Measurements from ENCODE around the gene PIAS4. TPM values are rescaled to one million over a fixed set of nuclear protein-coding genes. Genes with fewer than 3 reads are reported as not detected.
"Not testable (repeated sequence)": the region's sequence is repeated elsewhere in the genome, so short reads cannot be mapped to it uniquely, and the experiment has no call there.

The PIAS4 gene, protein sequence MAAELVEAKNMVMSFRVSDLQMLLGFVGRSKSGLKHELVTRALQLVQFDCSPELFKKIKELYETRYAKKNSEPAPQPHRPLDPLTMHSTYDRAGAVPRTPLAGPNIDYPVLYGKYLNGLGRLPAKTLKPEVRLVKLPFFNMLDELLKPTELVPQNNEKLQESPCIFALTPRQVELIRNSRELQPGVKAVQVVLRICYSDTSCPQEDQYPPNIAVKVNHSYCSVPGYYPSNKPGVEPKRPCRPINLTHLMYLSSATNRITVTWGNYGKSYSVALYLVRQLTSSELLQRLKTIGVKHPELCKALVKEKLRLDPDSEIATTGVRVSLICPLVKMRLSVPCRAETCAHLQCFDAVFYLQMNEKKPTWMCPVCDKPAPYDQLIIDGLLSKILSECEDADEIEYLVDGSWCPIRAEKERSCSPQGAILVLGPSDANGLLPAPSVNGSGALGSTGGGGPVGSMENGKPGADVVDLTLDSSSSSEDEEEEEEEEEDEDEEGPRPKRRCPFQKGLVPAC
- 10 to 100 TPM; 34.2 to 35.6 TPM for total RNA-seq

GRCh38 chr19:4007021-4007835 lies at the start of gene PIAS4:
PIAS4 (plus strand) TSS chr19:4007736; CDS start chr19:4007761, 25 bp downstream.
- CTCF ChIA-PET: interaction anchor here (1.2 to 3.9 kb wide), 6 partner anchors 12 to 201 kb away, joined by 3 to 29 read pairs (median 6); partner anchors contain the start of gene EEF2
- Mint-ChIP-seq H3K4me1 (ENCODE audit: low read depth) (peaks cover 18% of the 10 kb centered on the region), H3K27ac (peak within 1 kb of the TSS; percentile 82)

DNA sequence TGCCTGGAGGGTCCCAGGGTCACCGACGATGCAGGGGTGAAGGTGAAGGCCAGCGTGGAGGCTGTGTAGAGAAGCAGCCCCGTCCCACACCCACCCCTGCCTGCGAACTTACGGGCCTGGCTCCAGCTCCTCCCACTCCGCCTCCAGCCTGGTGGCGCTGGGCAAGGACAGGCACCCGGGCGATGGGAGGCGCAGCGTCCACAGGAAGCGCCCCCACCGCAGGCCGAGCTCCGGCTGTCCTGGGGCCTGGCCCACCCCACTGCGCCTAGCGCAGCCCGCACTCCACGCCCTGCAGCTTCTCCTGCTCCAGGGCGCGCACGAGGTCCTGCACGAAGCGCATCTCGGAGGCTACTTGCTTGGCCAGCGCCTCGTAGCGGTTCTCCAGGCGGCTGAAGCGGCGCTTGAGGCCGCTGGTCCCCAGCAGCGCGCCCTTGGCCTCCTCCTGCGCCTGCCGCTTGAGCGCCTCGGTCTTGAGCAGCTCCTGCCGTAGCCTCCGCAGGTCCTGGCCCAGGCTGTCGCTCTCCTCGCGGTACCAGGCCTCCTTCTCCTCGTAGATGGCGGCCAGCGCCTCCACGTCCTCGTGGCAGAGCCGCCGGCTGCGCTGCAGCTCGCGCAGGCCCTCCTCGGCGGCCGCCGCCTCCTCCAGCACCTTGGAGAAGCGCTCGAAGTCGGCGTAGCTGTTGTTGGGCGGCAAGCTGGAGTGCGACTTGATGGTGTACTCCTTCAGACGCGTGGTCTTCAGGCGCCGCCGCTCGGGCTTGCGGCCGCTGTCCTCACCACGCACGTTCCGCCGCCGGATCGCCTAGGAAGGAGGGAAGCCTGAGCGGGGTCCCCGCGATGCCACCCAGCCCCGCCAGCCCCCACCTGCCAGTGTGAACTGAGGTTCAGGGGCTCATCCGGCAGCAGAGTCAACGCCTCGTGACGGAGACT lies 48.4 kb upstream of the PIAS4 start:
- Mint-ChIP-seq H3K36me3 (ENCODE audit: low read depth) (peaks cover 13% of the 10 kb centered on the region), H3K4me3 (no peak overlapping the region), H3K27ac (no peak overlapping the region), H3K27me3 (ENCODE audit: low read depth) (no peaks in the 10 kb centered on the region), H3K9me3 (ENCODE audit: insufficient read depth) (no peaks in the 10 kb centered on the region), H3K4me1 (ENCODE audit: low read depth) (no peaks in the 10 kb centered on the region)
- ChIA-PET POLR2A (no interaction called here), CTCF (no interaction called here)
- no peak for DNase-seq
- ATAC-seq: no peak

More at GRCh38 chr19:4007021-4007835, at the start of gene PIAS4:
- POLR2A ChIA-PET: interaction anchor here (0.6 to 2.7 kb wide), 8 partner anchors 17 to 162 kb away, joined by 3 to 17 read pairs (median 3); partner anchors contain the start of gene EEF2
- no peaks in the 10 kb centered on the region for H3K27me3 Mint-ChIP-seq (ENCODE audit: low read depth)
- H3K36me3 Mint-ChIP-seq (ENCODE audit: low read depth): peaks cover 2% of the 10 kb centered on the region
- ATAC-seq (peak; percentile 93), DNase-seq (peak; percentile 96)
- H3K9me3 Mint-ChIP-seq (ENCODE audit: insufficient read depth): no peaks in the 10 kb centered on the region
- H3K4me3 Mint-ChIP-seq: peak within 1 kb of the TSS; percentile 83

DNA sequence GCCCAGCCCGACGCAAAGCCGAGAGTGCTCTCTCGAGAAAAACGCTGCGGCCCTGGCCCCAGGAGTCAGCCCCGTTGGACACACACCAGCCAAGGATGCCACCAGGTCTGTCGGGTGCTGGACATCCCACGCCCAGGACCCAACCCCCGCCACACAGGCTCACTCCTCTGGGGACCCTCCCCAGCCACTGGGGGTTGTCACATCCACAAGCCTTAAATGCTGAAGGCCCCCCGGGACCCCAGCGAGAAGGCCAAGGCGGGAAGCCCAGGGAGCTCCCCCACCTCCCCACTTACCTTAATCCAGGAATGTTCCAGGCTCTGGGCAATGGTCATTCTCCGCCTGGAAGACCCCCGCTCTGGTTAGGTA lies 47.8 kb upstream of the PIAS4 start:
- ChIA-PET CTCF (no interaction called here), POLR2A (no interaction called here)
- DNase-seq (no peak), ATAC-seq (no peak)
- H3K36me3 Mint-ChIP-seq (ENCODE audit: low read depth): peaks cover 16% of the 10 kb centered on the region
- H3K9me3 Mint-ChIP-seq (ENCODE audit: insufficient read depth): no peaks in the 10 kb centered on the region
- no peak overlapping the region for H3K4me3 Mint-ChIP-seq
- no peaks in the 10 kb centered on the region for H3K27me3 Mint-ChIP-seq (ENCODE audit: low read depth)
- no peak overlapping the region for H3K27ac Mint-ChIP-seq
- no peaks in the 10 kb centered on the region for H3K4me1 Mint-ChIP-seq (ENCODE audit: low read depth)

GRCh38 chr19:3961007-3961406 lies 46.5 kb upstream of the PIAS4 start:
- no peak overlapping the region for H3K27ac Mint-ChIP-seq
- H3K27me3 Mint-ChIP-seq (ENCODE audit: low read depth): no peaks in the 10 kb centered on the region
- H3K36me3 Mint-ChIP-seq (ENCODE audit: low read depth): peaks cover 21% of the 10 kb centered on the region
- CTCF ChIA-PET: no interaction called here
- no peaks in the 10 kb centered on the region for H3K4me1 Mint-ChIP-seq (ENCODE audit: low read depth)
- no peaks in the 10 kb centered on the region for H3K9me3 Mint-ChIP-seq (ENCODE audit: insufficient read depth)
- no peak for ATAC-seq
- no peak overlapping the region for H3K4me3 Mint-ChIP-seq
- POLR2A ChIA-PET: no interaction called here
- no peak for DNase-seq

DNA sequence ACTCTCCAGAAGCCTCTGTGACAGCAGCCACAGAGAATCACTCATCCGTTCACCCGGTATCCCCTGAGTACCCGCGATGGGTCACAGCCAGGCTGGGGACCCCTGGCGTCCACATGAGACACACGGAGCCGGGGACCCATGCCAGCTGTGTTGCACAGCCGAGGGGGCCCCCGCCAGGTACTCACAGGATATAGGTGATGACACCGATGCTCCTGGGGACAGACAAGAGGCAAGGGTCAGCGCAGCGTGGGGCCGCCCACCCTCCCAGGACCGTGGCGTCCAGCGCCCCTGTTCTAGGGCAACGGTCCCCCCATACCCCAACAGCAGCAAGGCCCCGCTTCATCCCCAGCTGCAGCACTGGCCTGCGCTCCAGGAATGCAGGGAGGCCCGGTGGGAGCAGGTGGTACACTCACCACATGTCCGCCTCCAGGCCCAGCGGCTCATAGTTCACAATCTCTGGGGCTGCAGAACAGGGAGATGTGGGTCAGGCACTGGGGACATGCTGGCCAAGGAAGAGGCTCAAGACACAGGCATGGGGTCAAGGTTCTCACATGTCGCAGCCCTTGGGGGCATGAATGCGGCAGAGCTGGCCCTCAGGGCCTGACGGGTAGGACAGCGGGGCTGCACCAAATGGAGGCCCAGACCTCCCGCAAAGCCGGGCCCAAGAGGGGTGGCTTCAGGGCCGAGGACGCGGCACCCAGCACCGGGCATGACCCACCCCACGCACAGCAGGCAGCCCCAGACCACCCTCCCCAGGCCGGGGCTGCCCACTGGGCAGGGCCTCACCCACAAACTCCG lies 43.9 kb upstream of the PIAS4 start:
- peaks cover 26% of the 10 kb centered on the region for H3K36me3 Mint-ChIP-seq (ENCODE audit: low read depth)
- no peak overlapping the region for H3K27ac Mint-ChIP-seq
- ChIA-PET CTCF (no interaction called here), POLR2A (interaction anchor here (0.6 to 1.1 kb wide), 2 partner anchors 10 to 21 kb away, joined by 3 read pairs; no protein-coding TSS in a partner anchor)
- peaks cover 10% of the 10 kb centered on the region for H3K4me1 Mint-ChIP-seq (ENCODE audit: low read depth)
- no peaks in the 10 kb centered on the region for H3K27me3 Mint-ChIP-seq (ENCODE audit: low read depth)
- no peak overlapping the region for H3K4me3 Mint-ChIP-seq
- no peaks in the 10 kb centered on the region for H3K9me3 Mint-ChIP-seq (ENCODE audit: insufficient read depth)
- DNase-seq (no peak), ATAC-seq (no peak)

- Mint-ChIP-seq H3K4me3 (no peak overlapping the region), H3K27me3 (ENCODE audit: low read depth) (no peaks in the 10 kb centered on the region), H3K9me3 (ENCODE audit: insufficient read depth) (no peaks in the 10 kb centered on the region), H3K4me1 (ENCODE audit: low read depth) (peaks cover 17% of the 10 kb centered on the region), H3K27ac (no peak overlapping the region), H3K36me3 (ENCODE audit: low read depth) (peaks cover 32% of the 10 kb centered on the region)
- POLR2A ChIA-PET: no interaction called here
- ATAC-seq: no peak
- CTCF ChIA-PET: interaction anchor here (0.6 to 1.2 kb wide), 2 partner anchors 23 to 213 kb away, joined by 3 read pairs; no protein-coding TSS in a partner anchor
- no peak for DNase-seq
Observed at GRCh38 chr19:3964256-3965194, 43.0 kb upstream of the PIAS4 start.

- Mint-ChIP-seq H3K27me3 (ENCODE audit: low read depth) (no peaks in the 10 kb centered on the region), H3K4me1 (ENCODE audit: low read depth) (peaks cover 33% of the 10 kb centered on the region), H3K36me3 (ENCODE audit: low read depth) (peaks cover 31% of the 10 kb centered on the region), H3K9me3 (ENCODE audit: insufficient read depth) (no peaks in the 10 kb centered on the region), H3K27ac (peak overlapping the region; percentile 57), H3K4me3 (no peak overlapping the region)
- ChIA-PET CTCF (interaction anchor here (1.2 kb wide), 1 partner anchor 22 kb away, joined by 3 read pairs; no protein-coding TSS in a partner anchor), POLR2A (no interaction called here)
- DNase-seq: no peak
- no peak for ATAC-seq
Observed at GRCh38 chr19:3966051-3967017, 41.2 kb upstream of the PIAS4 start.

GRCh38 chr19:3967983-3968382 lies 39.6 kb upstream of the PIAS4 start:
- POLR2A ChIA-PET; H3K4me3 Mint-ChIP-seq; H3K27me3 Mint-ChIP-seq (ENCODE audit: low read depth); H3K9me3 Mint-ChIP-seq (ENCODE audit: insufficient read depth); H3K27ac Mint-ChIP-seq; DNase-seq; ATAC-seq; CTCF ChIA-PET: not testable (repeated sequence)
- peaks cover 24% of the 10 kb centered on the region for H3K36me3 Mint-ChIP-seq (ENCODE audit: low read depth)
- peaks cover 35% of the 10 kb centered on the region for H3K4me1 Mint-ChIP-seq (ENCODE audit: low read depth)
